Naive B cell (primary cell): ENCODE data around the gene PRLR. TPM values are rescaled to one million over a fixed set of nuclear protein-coding genes. Genes with fewer than 3 reads are reported as not detected.
A peak's percentile ranks its signal among the peaks of the same experiment; 100 is the strongest.

Experiments
- ATAC-seq, 2 donors: fragments of 150-1000 bp; cut with Tn5 transposase; 2 replicates each; pipeline ENCODE4 v1.10.0; 2021; ENCODE audit warnings: low read depth in 2 of 2, mild to moderate bottlenecking in 2 of 2, moderate library complexity in 2 of 2
- DNase-seq: peaks from one replicate; pipeline ENCODE4 v3.0.0; 2022
- H3K27ac Mint-ChIP-seq, 6 donors: one replicate each; pipeline ENCODE4 v1.8.0; 2020 to 2022; ENCODE audit warnings: mild to moderate bottlenecking in 6 of 6, mixed read lengths in 6 of 6, moderate library complexity in 5 of 6, inconsistent platforms in 2 of 6
- H3K27me3 Mint-ChIP-seq, 3 donors: one replicate each; pipeline ENCODE4 v1.8.0; 2021 to 2022; ENCODE audit warnings: mixed read lengths in 3 of 3, mild to moderate bottlenecking in 1 of 3
- H3K36me3 Mint-ChIP-seq, 2 donors: one replicate each; pipeline ENCODE4 v1.8.0; 2020 to 2022; ENCODE audit warnings: mixed read lengths in 2 of 2, inconsistent platforms in 1 of 2, mild to moderate bottlenecking in 1 of 2
- H3K4me1 Mint-ChIP-seq, 3 donors: one replicate each; pipeline ENCODE4 v1.8.0; 2020 to 2022; ENCODE audit warnings: mixed read lengths in 3 of 3, inconsistent platforms in 1 of 3, mild to moderate bottlenecking in 1 of 3, moderate library complexity in 1 of 3
- H3K4me3 Mint-ChIP-seq, 8 donors: one replicate each; pipeline ENCODE4 v1.8.0; 2020 to 2022; ENCODE audit warnings: mild to moderate bottlenecking in 8 of 8, mixed read lengths in 8 of 8, moderate library complexity in 8 of 8, inconsistent platforms in 2 of 8
- H3K9me3 Mint-ChIP-seq, 7 donors: one replicate each; pipeline ENCODE4 v1.8.0; 2020 to 2022; ENCODE audit warnings: mixed read lengths in 7 of 7, mild to moderate bottlenecking in 5 of 7, inconsistent platforms in 2 of 7, moderate library complexity in 1 of 7
- polyA plus RNA-seq, 6 donors: library from polyadenylated mRNA; unstranded; fragments of 300-500 nt; fragmentation: Illumina TruSeq; gene quantifications; one replicate each; pipeline ENCODE4 v1.2.3, GENCODE V29; 2021; ENCODE audit warnings: low read depth in 6 of 6

PRLR gene
- polyA plus RNA-seq, 6 donors from 2014 or later: not detected

- no peaks in the 10 kb centered on the region for H3K4me1 Mint-ChIP-seq
- peaks cover 12 to 36% (median 31%) of the 10 kb centered on the region in 3 donors for H3K27me3 Mint-ChIP-seq
- no peak for ATAC-seq
- H3K9me3 Mint-ChIP-seq: peaks cover 0 to 3% (median 0%) of the 10 kb centered on the region in 7 donors
- no peak overlapping the region for H3K27ac Mint-ChIP-seq
- H3K36me3 Mint-ChIP-seq: no peaks in the 10 kb centered on the region
- H3K4me3 Mint-ChIP-seq: no peak overlapping the region
- DNase-seq: no peak
These were observed 199.0 kb downstream of the PRLR start for GRCh38 chr5:35031276-35031675.

- no peak for DNase-seq
These were observed 199.7 kb downstream of the PRLR start for GRCh38 chr5:35030426-35031100.

GRCh38 chr5:35029333-35029732 is 201.0 kb downstream of the PRLR start:
- peaks cover 0 to 3% (median 0%) of the 10 kb centered on the region in 7 donors for H3K9me3 Mint-ChIP-seq
- H3K36me3 Mint-ChIP-seq: no peaks in the 10 kb centered on the region
- no peak overlapping the region for H3K27ac Mint-ChIP-seq
- DNase-seq: no peak
- H3K4me3 Mint-ChIP-seq: no peak overlapping the region
- H3K27me3 Mint-ChIP-seq: peaks cover 8 to 36% (median 32%) of the 10 kb centered on the region in 3 donors
- H3K4me1 Mint-ChIP-seq: no peaks in the 10 kb centered on the region
- no peak for ATAC-seq

More at GRCh38 chr5:35030426-35031100, 199.7 kb downstream of the PRLR start:
- H3K4me1 Mint-ChIP-seq: no peaks in the 10 kb centered on the region
- no peaks in the 10 kb centered on the region for H3K36me3 Mint-ChIP-seq
- no peak overlapping the region for H3K27ac Mint-ChIP-seq
- H3K9me3 Mint-ChIP-seq: peaks cover 0 to 3% (median 0%) of the 10 kb centered on the region in 7 donors
- H3K4me3 Mint-ChIP-seq: no peak overlapping the region
- peaks cover 14 to 43% (median 36%) of the 10 kb centered on the region in 3 donors for H3K27me3 Mint-ChIP-seq
- ATAC-seq: no peak

GRCh38 chr5:35026941-35027340 is 203.3 kb downstream of the PRLR start:
- no peak overlapping the region for H3K27ac Mint-ChIP-seq
- H3K9me3 Mint-ChIP-seq: peaks cover 0 to 3% (median 0%) of the 10 kb centered on the region in 7 donors
- no peak overlapping the region for H3K4me3 Mint-ChIP-seq
- H3K27me3 Mint-ChIP-seq: peaks cover 8 to 29% (median 26%) of the 10 kb centered on the region in 3 donors
- H3K4me1 Mint-ChIP-seq: no peaks in the 10 kb centered on the region
- DNase-seq (no peak), ATAC-seq (no peak)
- H3K36me3 Mint-ChIP-seq: no peaks in the 10 kb centered on the region

GRCh38 chr5:35026280-35026840 is 203.9 kb downstream of the PRLR start:
- Mint-ChIP-seq H3K27ac (peak overlapping the region in 1 of 6 donors; percentile 26), H3K4me3 (no peak overlapping the region), H3K27me3 (peaks cover 8 to 29% (median 26%) of the 10 kb centered on the region in 3 donors), H3K36me3 (no peaks in the 10 kb centered on the region), H3K9me3 (peaks cover 0 to 3% (median 0%) of the 10 kb centered on the region in 7 donors), H3K4me1 (no peaks in the 10 kb centered on the region)
- no peak for DNase-seq
- ATAC-seq: no peak

- no peak overlapping the region for H3K4me3 Mint-ChIP-seq
- H3K36me3 Mint-ChIP-seq: no peaks in the 10 kb centered on the region
- peak overlapping the region in 1 of 6 donors; percentile 15 for H3K27ac Mint-ChIP-seq
- no peak for DNase-seq
- peaks cover 0 to 3% (median 0%) of the 10 kb centered on the region in 7 donors for H3K9me3 Mint-ChIP-seq
- peaks cover 4 to 29% (median 26%) of the 10 kb centered on the region in 3 donors for H3K27me3 Mint-ChIP-seq
- no peaks in the 10 kb centered on the region for H3K4me1 Mint-ChIP-seq
- no peak for ATAC-seq
These were observed 205.3 kb downstream of the PRLR start for GRCh38 chr5:35024911-35025510.

GRCh38 chr5:35023391-35024178 is 206.7 kb downstream of the PRLR start:
- DNase-seq (no peak), ATAC-seq (no peak)
- H3K27me3 Mint-ChIP-seq: peaks cover 4 to 18% (median 16%) of the 10 kb centered on the region in 3 donors
- H3K4me3 Mint-ChIP-seq: no peak overlapping the region
- H3K4me1 Mint-ChIP-seq: no peaks in the 10 kb centered on the region
- H3K27ac Mint-ChIP-seq: peak overlapping the region in 1 of 6 donors; percentile 59
- peaks cover 0 to 3% (median 0%) of the 10 kb centered on the region in 7 donors for H3K9me3 Mint-ChIP-seq
- no peaks in the 10 kb centered on the region for H3K36me3 Mint-ChIP-seq

- ATAC-seq (no peak), DNase-seq (no peak)
- Mint-ChIP-seq H3K27me3 (peaks cover 8 to 24% (median 17%) of the 10 kb centered on the region in 3 donors), H3K36me3 (peaks cover 0 to 7% of the 10 kb centered on the region in 2 donors), H3K27ac (no peak overlapping the region), H3K4me3 (no peak overlapping the region), H3K9me3 (peaks cover 1 to 21% (median 5%) of the 10 kb centered on the region in 7 donors), H3K4me1 (no peaks in the 10 kb centered on the region)
These were observed 213.9 kb downstream of the PRLR start for GRCh38 chr5:35016174-35017051.

- H3K4me1 Mint-ChIP-seq: no peaks in the 10 kb centered on the region
- no peak overlapping the region for H3K27ac Mint-ChIP-seq
- DNase-seq (no peak), ATAC-seq (no peak)
- H3K36me3 Mint-ChIP-seq: peaks cover 0 to 7% of the 10 kb centered on the region in 2 donors
- no peak overlapping the region for H3K4me3 Mint-ChIP-seq
- H3K27me3 Mint-ChIP-seq: peaks cover 8 to 24% (median 18%) of the 10 kb centered on the region in 3 donors
- H3K9me3 Mint-ChIP-seq: peaks cover 1 to 21% (median 5%) of the 10 kb centered on the region in 7 donors
These were observed 215.2 kb downstream of the PRLR start for GRCh38 chr5:35015063-35015462.

GRCh38 chr5:35012796-35013195 is 217.5 kb downstream of the PRLR start:
- Mint-ChIP-seq H3K27ac (no peak overlapping the region), H3K4me3 (no peak overlapping the region), H3K4me1 (no peaks in the 10 kb centered on the region), H3K27me3 (peaks cover 25 to 31% (median 27%) of the 10 kb centered on the region in 3 donors), H3K36me3 (peaks cover 0 to 7% of the 10 kb centered on the region in 2 donors), H3K9me3 (peaks cover 0 to 15% (median 1%) of the 10 kb centered on the region in 7 donors)
- DNase-seq: no peak
- ATAC-seq: no peak

GRCh38 chr5:35012365-35012764 is 217.9 kb downstream of the PRLR start:
- no peak overlapping the region for H3K4me3 Mint-ChIP-seq
- no peak overlapping the region for H3K27ac Mint-ChIP-seq
- ATAC-seq (no peak), DNase-seq (no peak)
- H3K36me3 Mint-ChIP-seq: peaks cover 0 to 7% of the 10 kb centered on the region in 2 donors
- peaks cover 0 to 10% (median 0%) of the 10 kb centered on the region in 7 donors for H3K9me3 Mint-ChIP-seq
- H3K27me3 Mint-ChIP-seq: peaks cover 22 to 27% (median 27%) of the 10 kb centered on the region in 3 donors
- H3K4me1 Mint-ChIP-seq: no peaks in the 10 kb centered on the region

GRCh38 chr5:35010676-35011075 is 219.6 kb downstream of the PRLR start:
- Mint-ChIP-seq H3K27ac (no peak overlapping the region), H3K4me1 (no peaks in the 10 kb centered on the region), H3K36me3 (peaks cover 0 to 7% of the 10 kb centered on the region in 2 donors), H3K4me3 (no peak overlapping the region), H3K27me3 (peaks cover 17 to 29% (median 22%) of the 10 kb centered on the region in 3 donors), H3K9me3 (peaks cover 0 to 9% (median 2%) of the 10 kb centered on the region in 7 donors)
- DNase-seq: no peak
- ATAC-seq: no peak
